ENCODE results near the gene SMYD4.
"Not testable (repeated sequence)": the region's sequence is repeated elsewhere in the genome, so short reads cannot be mapped to it uniquely, and the experiment has no call there.

SMYD4 gene, protein sequence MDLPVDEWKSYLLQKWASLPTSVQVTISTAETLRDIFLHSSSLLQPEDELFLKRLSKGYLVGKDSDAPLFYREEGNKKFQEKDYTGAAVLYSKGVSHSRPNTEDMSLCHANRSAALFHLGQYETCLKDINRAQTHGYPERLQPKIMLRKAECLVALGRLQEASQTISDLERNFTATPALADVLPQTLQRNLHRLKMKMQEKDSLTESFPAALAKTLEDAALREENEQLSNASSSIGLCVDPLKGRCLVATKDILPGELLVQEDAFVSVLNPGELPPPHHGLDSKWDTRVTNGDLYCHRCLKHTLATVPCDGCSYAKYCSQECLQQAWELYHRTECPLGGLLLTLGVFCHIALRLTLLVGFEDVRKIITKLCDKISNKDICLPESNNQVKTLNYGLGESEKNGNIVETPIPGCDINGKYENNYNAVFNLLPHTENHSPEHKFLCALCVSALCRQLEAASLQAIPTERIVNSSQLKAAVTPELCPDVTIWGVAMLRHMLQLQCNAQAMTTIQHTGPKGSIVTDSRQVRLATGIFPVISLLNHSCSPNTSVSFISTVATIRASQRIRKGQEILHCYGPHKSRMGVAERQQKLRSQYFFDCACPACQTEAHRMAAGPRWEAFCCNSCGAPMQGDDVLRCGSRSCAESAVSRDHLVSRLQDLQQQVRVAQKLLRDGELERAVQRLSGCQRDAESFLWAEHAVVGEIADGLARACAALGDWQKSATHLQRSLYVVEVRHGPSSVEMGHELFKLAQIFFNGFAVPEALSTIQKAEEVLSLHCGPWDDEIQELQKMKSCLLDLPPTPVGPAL

DNA sequence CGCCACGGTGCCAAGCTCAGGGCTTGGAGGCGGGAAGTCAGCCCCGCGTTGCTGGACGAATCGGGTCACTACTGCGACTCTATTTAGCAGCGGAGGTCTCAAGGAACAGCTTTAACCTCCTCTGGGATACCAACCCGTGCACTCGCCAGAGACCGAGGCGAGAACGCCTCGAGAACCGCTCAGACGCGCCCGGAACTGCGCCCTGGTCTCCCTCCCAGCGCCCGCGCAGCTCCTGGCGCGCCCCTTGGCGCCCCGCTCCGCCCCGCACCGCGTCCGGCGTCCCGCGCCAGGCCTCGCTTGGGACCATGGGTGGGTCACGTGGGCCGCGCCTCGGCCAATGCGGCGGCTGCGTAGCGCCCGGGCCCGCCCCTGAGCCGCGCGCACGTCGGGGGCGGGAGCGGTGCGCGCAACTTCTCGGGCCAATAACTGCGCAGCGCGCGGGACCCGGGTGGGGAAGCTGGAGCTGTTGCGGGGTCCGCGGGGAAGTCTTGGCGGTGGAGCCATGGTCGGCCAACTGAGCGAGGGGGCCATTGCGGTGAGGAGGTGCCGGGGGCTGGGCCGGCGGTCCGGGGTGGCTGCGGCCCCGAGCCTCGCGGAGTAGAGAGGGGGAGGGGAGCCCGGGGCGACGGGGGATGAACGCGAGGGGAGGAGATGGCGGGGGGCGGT lies at the start of gene SMYD4, which contains the start of gene RPA1:
SMYD4 (minus strand) TSS at position 311 of the 666 bp plus-strand sequence. CDS start 1,908 bp downstream, outside the sequence.
RPA1 (plus strand) TSS at position 414 of the 666 bp plus-strand sequence; CDS start at position 503, 89 bp downstream.
- DNase-seq = peak; percentile 91

DNA sequence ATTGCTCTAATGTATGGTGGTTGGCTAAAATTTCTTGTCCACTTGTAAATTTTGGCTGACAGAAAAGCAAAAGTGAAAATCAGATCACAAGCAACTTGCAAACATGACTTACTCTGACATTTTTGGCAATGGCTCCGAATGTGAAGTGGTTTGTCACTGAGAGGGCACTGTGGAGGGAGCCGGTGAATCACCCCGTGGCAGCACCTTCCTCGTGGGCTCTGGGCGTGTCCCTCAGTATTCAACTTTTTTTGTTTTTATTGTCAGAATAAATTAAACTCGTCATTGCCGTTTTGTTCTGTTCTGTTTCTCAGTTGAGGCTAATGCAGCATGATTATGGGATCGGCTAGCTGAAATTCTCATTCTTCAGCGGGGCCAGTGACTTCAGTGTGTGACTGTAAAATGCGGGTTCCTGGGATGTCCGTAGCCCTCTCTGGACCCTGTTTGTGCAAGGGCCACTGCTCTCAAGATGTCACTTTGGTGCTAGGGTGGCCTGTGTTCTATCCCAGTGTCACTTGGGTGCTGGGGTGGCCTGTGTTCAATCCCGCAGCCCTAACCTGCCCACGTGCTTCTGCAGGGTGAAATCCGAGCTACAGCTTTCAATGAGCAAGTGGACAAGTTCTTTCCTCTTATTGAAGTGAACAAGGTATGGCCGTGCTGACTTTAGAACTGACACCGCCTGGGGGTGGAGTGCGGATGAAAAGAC lies 48.9 kb upstream of the SMYD4 start:
- DNase-seq = no peak

GRCh38 chr17:1875597-1875996 lies 45.9 kb upstream of the SMYD4 start:
- DNase-seq = no peak

- no peak for DNase-seq
These were observed 43.7 kb upstream of the SMYD4 start for GRCh38 chr17:1873418-1873817.

DNA sequence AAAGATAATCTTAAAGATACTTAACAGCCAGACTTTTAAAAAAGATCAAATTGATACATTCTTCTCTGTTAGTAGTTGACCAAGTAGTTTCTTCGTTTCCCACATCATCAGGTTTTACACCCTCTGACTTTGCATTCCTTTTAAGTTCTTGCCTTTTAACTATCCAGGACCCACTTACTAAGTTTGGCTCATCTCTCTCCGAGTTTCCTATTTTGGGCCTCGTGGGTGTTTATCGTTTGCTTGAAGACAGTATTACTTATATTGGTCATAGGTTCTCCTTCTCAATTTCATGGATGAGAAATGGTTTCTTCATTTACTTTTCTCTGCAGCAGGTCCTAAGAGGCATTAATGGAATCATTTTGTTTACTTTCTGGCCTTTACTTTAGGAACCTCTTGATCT lies 43.3 kb upstream of the SMYD4 start:
- no peak for DNase-seq

DNA sequence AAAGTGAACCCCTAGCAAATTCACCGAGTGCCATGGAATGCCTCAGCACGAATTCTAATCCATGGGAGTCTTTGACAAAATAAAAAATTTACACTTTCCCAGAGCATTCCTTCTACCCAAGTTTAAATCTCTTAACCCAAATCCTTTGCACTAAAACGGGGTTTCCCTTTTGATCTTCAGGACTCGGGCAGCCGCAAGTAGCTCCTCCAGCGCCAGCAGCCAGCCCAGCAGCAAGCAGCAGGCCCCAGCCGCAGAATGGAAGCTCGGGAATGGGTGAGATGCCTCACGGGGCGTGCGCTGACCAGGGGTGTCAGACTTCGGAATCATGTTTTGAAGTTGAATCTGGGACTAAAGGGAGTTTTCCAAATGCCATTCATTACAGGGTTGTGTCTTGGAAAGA lies 42.6 kb upstream of the SMYD4 start:
- no peak for DNase-seq

DNA sequence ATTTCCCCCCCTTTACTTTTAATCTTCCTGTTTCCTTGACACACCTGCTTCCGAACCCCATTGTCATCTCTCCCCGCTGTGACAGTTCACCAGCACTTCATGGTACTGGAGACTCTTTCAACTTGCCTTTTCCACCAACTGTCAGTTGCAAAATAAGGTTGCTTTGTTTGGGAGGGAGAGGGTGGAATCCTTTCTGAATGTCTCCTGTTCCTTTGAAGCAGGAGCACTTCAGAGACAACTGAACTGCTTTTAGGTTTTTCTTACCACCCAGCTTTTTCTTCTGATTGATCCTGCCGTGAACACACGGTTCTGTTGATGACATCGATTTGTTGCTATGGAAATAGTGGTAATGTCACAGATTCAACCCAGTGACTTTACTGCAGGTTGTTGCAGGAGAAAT lies 42.1 kb upstream of the SMYD4 start:
- no peak for DNase-seq

DNA sequence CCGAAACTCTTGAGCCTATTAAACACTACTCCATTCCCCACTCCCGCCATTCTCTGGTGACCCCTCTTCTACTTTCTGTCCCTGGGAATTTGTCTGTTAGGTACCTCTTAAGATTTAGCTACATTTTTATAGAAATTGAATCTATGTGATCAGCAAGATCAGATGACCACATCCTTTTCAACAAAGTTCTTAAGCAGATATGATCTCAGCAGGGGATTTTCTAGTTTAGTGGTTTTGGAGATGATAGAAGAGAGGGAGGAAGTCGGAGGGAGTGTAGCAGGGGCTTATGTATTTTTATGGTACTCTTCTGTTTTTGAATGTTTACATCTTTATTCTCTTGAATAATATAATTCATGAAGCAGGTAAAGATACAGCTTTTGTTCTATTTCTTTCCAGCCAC lies 40.9 kb upstream of the SMYD4 start:
- no peak for DNase-seq

DNA sequence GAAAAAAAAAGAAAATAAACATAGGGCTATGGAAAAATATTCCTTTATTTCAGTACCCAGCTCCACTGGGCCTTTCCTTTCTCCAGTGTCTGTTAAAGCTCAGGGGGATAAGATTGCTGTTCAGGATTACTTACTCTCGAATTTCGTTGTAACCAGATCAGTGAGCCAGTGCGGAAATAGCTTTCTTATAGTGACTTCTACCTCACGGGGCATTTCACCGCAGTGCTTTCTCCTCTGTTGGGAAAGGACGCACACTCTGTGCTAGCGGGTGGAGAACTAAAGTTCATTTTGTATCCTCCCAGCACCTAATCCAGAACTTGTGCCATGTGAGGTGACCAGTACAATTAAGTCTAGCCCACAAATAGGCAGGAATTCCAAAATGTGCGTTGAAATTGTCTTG lies 38.4 kb upstream of the SMYD4 start:
- no peak for DNase-seq

DNA sequence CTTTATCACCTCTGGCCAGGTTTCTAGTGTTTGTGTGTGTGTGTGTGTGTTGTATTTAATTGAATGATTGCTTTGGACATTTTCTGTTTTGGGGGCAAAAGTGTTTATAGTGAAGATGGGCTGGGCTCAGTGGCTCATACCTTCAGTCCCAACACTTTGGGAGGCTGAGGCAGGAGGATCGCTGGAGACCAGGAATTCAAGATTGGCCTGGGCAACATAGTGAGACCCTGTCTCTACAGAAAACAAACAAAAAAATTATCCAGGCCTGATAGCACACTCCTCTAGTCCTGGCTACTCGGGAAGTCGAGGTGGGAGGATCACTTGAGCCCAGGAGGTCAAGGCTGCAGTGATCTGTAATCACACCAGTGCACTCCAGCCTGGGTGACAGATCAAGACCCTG lies 37.6 kb upstream of the SMYD4 start:
- DNase-seq = no peak

- DNase-seq = peak; percentile 73
These were observed 35.7 kb upstream of the SMYD4 start for GRCh38 chr17:1865252-1866037.

DNA sequence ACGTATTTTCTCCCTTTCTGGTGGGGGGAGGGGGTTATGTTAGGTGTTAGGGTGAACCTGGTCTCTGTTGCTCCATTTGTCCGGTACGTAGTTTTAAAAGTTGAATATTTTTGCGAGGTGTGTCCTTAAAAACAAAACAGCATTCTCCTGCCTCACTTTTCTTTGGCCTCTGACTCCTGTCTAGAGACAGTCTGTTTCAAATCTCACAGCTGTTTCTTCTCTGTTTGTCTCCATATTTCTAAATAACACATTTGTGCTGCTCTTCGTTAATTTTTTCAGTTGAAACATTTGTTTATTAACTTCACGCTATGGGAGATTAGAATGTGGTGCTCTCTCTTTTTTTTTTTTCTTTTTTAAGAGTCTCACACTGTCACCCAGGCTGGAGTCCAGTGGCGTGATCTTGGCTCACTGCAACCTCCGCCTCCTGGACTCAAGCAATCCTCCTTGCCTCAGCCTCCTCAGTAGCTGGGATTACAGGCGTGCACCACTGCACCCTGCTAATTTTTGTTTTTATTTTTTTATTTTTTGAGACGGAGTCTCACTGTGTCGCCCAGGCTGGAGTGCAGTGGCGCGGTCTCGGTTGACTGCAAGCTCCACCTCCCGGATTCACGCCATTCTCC lies 31.8 kb upstream of the SMYD4 start:
- DNase-seq = no peak

DNA sequence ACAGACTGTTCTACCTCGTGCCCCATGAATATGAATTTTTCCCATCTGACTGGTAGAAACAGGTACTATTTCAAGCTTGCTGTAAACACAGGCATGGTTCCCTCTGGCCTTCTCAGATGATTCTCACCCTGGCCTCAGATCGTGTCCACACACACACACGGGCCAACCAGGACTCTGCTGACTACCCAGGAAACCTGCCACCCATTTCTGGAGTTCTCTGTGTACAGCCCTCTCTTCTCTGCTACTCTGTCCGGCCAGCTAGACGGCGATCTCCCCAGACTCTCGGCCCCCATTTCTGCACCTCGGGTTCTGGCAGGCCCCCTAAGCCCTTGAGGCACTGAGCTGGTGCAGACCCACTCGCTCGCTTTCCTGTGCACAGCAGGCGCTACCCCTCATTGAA lies 31.3 kb upstream of the SMYD4 start:
- no peak for DNase-seq

DNA sequence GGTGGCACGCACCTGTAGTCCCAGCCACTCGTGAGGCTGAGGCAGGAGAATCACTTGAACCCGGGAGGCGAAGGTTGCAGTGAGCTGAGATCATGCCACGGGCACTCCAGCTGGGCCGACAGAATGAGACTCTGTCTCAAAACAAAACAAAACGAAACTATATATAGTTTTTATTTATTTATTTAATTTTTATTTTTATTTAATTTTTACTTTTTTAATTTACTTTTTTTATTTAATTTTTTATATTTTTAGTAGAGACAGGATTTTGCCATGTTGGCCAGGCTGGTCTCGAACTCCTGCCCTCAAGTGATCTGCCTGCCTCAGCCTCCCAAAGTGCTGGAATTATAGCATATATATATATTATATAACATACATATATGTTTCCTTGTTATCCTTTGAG lies 26.8 kb upstream of the SMYD4 start:
- DNase-seq = not testable (repeated sequence)

- no peak for DNase-seq
These were observed 24.0 kb upstream of the SMYD4 start for GRCh38 chr17:1853698-1854097.

DNA sequence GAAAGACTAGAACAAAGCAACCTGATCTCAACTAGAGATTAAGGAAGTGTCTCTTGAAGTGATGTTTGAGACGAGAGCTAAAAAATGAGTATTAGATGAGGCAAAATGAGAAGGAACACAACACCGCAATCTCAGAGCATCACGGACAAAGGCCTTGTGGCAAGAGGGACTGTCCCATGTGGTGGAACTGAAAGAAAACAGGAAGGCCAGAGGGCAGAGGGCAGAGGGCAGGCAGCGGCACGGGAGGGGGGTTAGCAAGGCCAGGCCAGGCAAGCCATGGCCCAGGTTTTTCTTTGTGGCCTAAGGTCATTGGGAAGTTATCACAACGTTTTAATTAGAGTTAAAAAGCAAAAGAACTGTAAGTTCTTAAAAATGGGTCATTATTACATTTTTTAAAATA lies 22.6 kb upstream of the SMYD4 start:
- DNase-seq = no peak

- DNase-seq = no peak
These were observed 17.5 kb upstream of the SMYD4 start for GRCh38 chr17:1847191-1847590.

- no peak for DNase-seq
These were observed 14.2 kb upstream of the SMYD4 start for GRCh38 chr17:1843947-1844346.

GRCh38 chr17:1839516-1839915 lies 9.8 kb upstream of the SMYD4 start:
- peak; percentile 9 for DNase-seq

GRCh38 chr17:1834380-1835149 lies 4.9 kb upstream of the SMYD4 start:
- no peak for DNase-seq

DNA sequence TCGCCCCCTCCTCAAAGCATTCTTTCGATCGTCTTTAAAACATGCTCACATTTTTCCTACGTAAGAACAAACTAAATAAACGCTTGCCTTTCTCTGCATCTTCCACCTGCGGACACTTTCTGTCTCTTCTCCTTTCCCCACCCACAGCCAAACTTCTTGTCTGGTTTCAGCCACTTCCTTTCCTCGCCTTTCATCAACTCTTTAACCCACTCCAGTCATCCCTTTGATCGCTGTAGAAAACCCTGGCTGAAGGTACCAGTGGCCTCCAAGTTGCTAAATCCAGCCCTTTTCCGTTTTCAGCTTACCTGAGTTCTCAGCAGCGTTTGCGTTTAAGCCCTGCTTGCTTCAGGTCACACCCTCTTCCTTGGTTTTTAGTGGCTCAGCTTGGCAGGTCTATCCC lies 586 bp upstream of the SMYD4 start:
- DNase-seq = peak; percentile 23
